H1 (cell line): Measurements from ENCODE around the gene GFY. TPM values are rescaled to one million over a fixed set of nuclear protein-coding genes. Genes with fewer than 3 reads are reported as not detected.

Experiments used
- CTCF ChIA-PET: fragments of 300-600 bp; sonication (Branson Sonifier 250); formaldehyde crosslinking; loops from one replicate; lab custom pipeline; 2021; ENCODE audit not compliant: partially characterized antibody; lab: Charles Lee
- POLR2A ChIA-PET: fragments of 300-600 bp; sonication (Branson Sonifier 250); formaldehyde crosslinking; loops from one replicate; lab custom pipeline; 2021; ENCODE audit warnings: inconsistent platforms; ENCODE audit not compliant: partially characterized antibody; lab: Charles Lee
- DNase-seq, 2 experiments: peaks; one replicate each; pipeline versions ENCODE4 v3.0.0 to v3.0.0-alpha.2; 2010 to 2022; ENCODE audit warnings: low spot score in 2 of 2, low read depth in 1 of 2, mixed read lengths in 1 of 2
- FAIRE-seq: peaks from 2 replicates; lab custom pipeline; 2011; peaks lifted over from hg19 to GRCh38; lab: Jason Lieb, UNC
- H2AFZ ChIP-seq: 2 replicates; pipeline ENCODE4 v1.8.1; 2012; ENCODE audit warnings: low read length, inconsistent platforms
- H2AK5ac ChIP-seq: 2 replicates; pipeline ENCODE4 v1.6.1; 2013; ENCODE audit warnings: low read depth, low read length
- H2BK120ac ChIP-seq: replicated peaks from 2 replicates; pipeline ENCODE3; 2013; ENCODE audit warnings: low read depth, low read length, inconsistent platforms
- H2BK12ac ChIP-seq: 2 replicates; pipeline ENCODE4 v1.6.1; 2013; ENCODE audit warnings: low read depth, low read length
- H2BK15ac ChIP-seq: 2 replicates; pipeline ENCODE4 v1.6.1; 2013; ENCODE audit warnings: low read length
- H2BK20ac ChIP-seq: 2 replicates; pipeline ENCODE4 v1.6.1; 2013; ENCODE audit warnings: low read length
- H2BK5ac ChIP-seq: 2 replicates; pipeline ENCODE4 v1.6.1; 2013; ENCODE audit warnings: low read depth, low read length
- H3K14ac ChIP-seq: 2 replicates; pipeline ENCODE4 v1.6.1; 2013; ENCODE audit warnings: inconsistent platforms; ENCODE audit not compliant: insufficient read length
- H3K18ac ChIP-seq: 2 replicates; pipeline ENCODE4 v1.6.1; 2013; ENCODE audit warnings: low read length; ENCODE audit errors: extremely low read depth
- H3K23ac ChIP-seq: 2 replicates; pipeline ENCODE4 v1.6.1; 2013; ENCODE audit warnings: inconsistent platforms; ENCODE audit not compliant: insufficient read length
- H3K23me2 ChIP-seq: 2 replicates; pipeline ENCODE4 v1.6.1; 2013; ENCODE audit warnings: low read depth, low read length
- H3K27ac ChIP-seq: 2 replicates; pipeline ENCODE4 v1.6.1; 2011; ENCODE audit warnings: low read depth, low read length, inconsistent platforms
- H3K27me3 ChIP-seq, 4 experiments: replicated peaks in 1 of 4; 1 replicate in 1 of 4; 2 replicates in 3 of 4; pipeline versions ENCODE4 v1.6.1 to v1.8.1; 2011 to 2013; ENCODE audit warnings: low read length in 3 of 4, mild to moderate bottlenecking in 3 of 4, inconsistent platforms in 2 of 4, mixed read lengths in 2 of 4, moderate library complexity in 1 of 4; ENCODE audit not compliant: control insufficient read depth in 3 of 4, insufficient read depth in 3 of 4; ENCODE audit errors: extremely low read depth in 1 of 4
- H3K36me3 ChIP-seq, 4 experiments: 2 replicates each; pipeline versions ENCODE4 v1.6.1 to v1.8.1; 2011 to 2013; ENCODE audit warnings: mild to moderate bottlenecking in 4 of 4, low read length in 3 of 4, moderate library complexity in 2 of 4, control low read depth in 1 of 4, inconsistent platforms in 1 of 4; ENCODE audit not compliant: insufficient read depth in 4 of 4, control insufficient read depth in 2 of 4
- H3K4ac ChIP-seq: replicated peaks from 2 replicates; pipeline ENCODE3; 2013; ENCODE audit warnings: low read length, low read depth, mixed read lengths, inconsistent platforms; ENCODE audit not compliant: insufficient read length
- H3K4me1 ChIP-seq, 4 experiments: replicated peaks in 1 of 4; 1 replicate in 1 of 4; 2 replicates in 3 of 4; pipeline versions ENCODE4 v1.6.1 to v1.8.1; 2011 to 2013; ENCODE audit warnings: low read length in 3 of 4, inconsistent platforms in 2 of 4, mixed read lengths in 1 of 4; ENCODE audit not compliant: insufficient read depth in 4 of 4, control insufficient read depth in 3 of 4
- H3K4me2 ChIP-seq, 2 experiments: 2 replicates each; pipeline versions ENCODE4 v1.6.1 to v1.8.1; 2011 to 2013; ENCODE audit warnings: low read depth in 2 of 2, low read length in 2 of 2, control low read depth in 1 of 2, inconsistent platforms in 1 of 2, mild to moderate bottlenecking in 1 of 2; ENCODE audit not compliant: insufficient read depth in 1 of 2
- H3K4me3 ChIP-seq, 4 experiments: fragments of 200-600, 300-600 bp in 1 of 4; sonication (generic), shearing (Covaris generic), sonication (Bioruptor Twin) in 1 of 4; 2 replicates each; pipeline versions ENCODE4 v1.5.1 to v1.8.1; 2011 to 2016; ENCODE audit warnings: low read length in 4 of 4, low read depth in 3 of 4, control low read depth in 2 of 4, inconsistent platforms in 2 of 4, mild to moderate bottlenecking in 2 of 4, mixed read lengths in 1 of 4, moderate library complexity in 1 of 4; ENCODE audit not compliant: insufficient read depth in 2 of 4; ENCODE audit errors: extremely low read depth in 1 of 4
- H3K56ac ChIP-seq: replicated peaks from 2 replicates; pipeline ENCODE3; 2013; ENCODE audit warnings: low read depth, mild to moderate bottlenecking, mixed read lengths, low read length, inconsistent platforms; ENCODE audit not compliant: insufficient read length
- H3K79me1 ChIP-seq: 2 replicates; pipeline ENCODE4 v1.6.1; 2013; ENCODE audit warnings: low read depth, low read length, control low read depth
- H3K79me2 ChIP-seq, 2 experiments: 2 replicates each; pipeline versions ENCODE4 v1.6.1 to v1.8.1; 2012 to 2013; ENCODE audit warnings: low read length in 2 of 2, mild to moderate bottlenecking in 2 of 2, inconsistent platforms in 1 of 2; ENCODE audit not compliant: insufficient read depth in 2 of 2, control insufficient read depth in 1 of 2
- H3K9ac ChIP-seq, 4 experiments: replicated peaks in 1 of 4; 1 replicate in 1 of 4; 2 replicates in 3 of 4; pipeline versions ENCODE4 v1.6.1 to v1.8.1; 2011 to 2013; ENCODE audit warnings: low read depth in 3 of 4, low read length in 3 of 4, control low read depth in 2 of 4, mild to moderate bottlenecking in 2 of 4, moderate library complexity in 2 of 4, inconsistent platforms in 1 of 4; ENCODE audit errors: extremely low read depth in 1 of 4
- H3K9me3 ChIP-seq, 2 experiments: 2 replicates each; pipeline versions ENCODE4 v1.6.1 to v1.8.1; 2012 to 2013; ENCODE audit warnings: mild to moderate bottlenecking in 2 of 2, moderate library complexity in 2 of 2, control low read depth in 1 of 2, inconsistent platforms in 1 of 2, low read depth in 1 of 2, low read length in 1 of 2, mixed read lengths in 1 of 2; ENCODE audit not compliant: insufficient read depth in 2 of 2
- H4K20me1 ChIP-seq, 2 experiments: replicated peaks in 1 of 2; 2 replicates each; pipeline versions ENCODE3 to v1.8.1; 2011 to 2013; ENCODE audit warnings: inconsistent platforms in 2 of 2, low read length in 2 of 2, mild to moderate bottlenecking in 1 of 2; ENCODE audit not compliant: insufficient read depth in 2 of 2, control insufficient read depth in 1 of 2
- H4K5ac ChIP-seq: 2 replicates; pipeline ENCODE4 v1.6.1; 2013; ENCODE audit warnings: low read length, low read depth, mixed read lengths, inconsistent platforms; ENCODE audit not compliant: insufficient read length
- H4K8ac ChIP-seq: 2 replicates; pipeline ENCODE4 v1.8.0; 2013; ENCODE audit warnings: mild to moderate bottlenecking, moderate library complexity, low read length, inconsistent platforms; ENCODE audit not compliant: insufficient read depth; ENCODE audit errors: extremely low read depth
- H4K91ac ChIP-seq: replicated peaks from 2 replicates; pipeline ENCODE3; 2013; ENCODE audit warnings: low read length, mixed read lengths, inconsistent platforms; ENCODE audit not compliant: insufficient read length
- E2F6 ChIP-seq: IDR thresholded peaks from 2 replicates; pipeline ENCODE4 v1.6.1; 2012; ENCODE audit warnings: inconsistent platforms
- EGR1 ChIP-seq: IDR thresholded peaks from 2 replicates; pipeline ENCODE4 v1.6.1; 2011; ENCODE audit warnings: low read depth, low read length, borderline replicate concordance
- KDM5A ChIP-seq: fragments of 200-600 bp; IDR thresholded peaks from 2 replicates; pipeline ENCODE4 v1.7.1; 2012; ENCODE audit warnings: mild to moderate bottlenecking, low read length, inconsistent platforms, mixed read lengths
- NANOG ChIP-seq: IDR thresholded peaks from 2 replicates; pipeline ENCODE4 v1.6.1; 2011; ENCODE audit warnings: low read length, low read depth, mild to moderate bottlenecking, inconsistent platforms; ENCODE audit not compliant: insufficient read depth, poor library complexity, severe bottlenecking
- RBBP5 ChIP-seq: IDR thresholded peaks from 2 replicates; pipeline ENCODE4 v1.7.1; 2012; ENCODE audit warnings: low read depth, mild to moderate bottlenecking, inconsistent platforms, low read length, moderate library complexity, borderline replicate concordance
- RFX5 ChIP-seq: IDR thresholded peaks from 2 replicates; pipeline ENCODE4 v1.6.1; 2011; ENCODE audit warnings: low read depth, low read length, improper control_type of control experiment, borderline replicate concordance
- WGBS, 2 experiments: shearing (Covaris generic) in 1 of 2; methylation state at CpG; one replicate each; pipeline versions ENCODE4 v1.1.6 to v1.1.7; 2013 to 2015; ENCODE audit warnings: low lambda C conversion rate in 2 of 2, mixed read lengths in 2 of 2, inconsistent platforms in 1 of 2, low coverage in 1 of 2, missing lambda C conversion rate in 1 of 2; ENCODE audit not compliant: insufficient replicate concordance in 2 of 2, insufficient coverage in 1 of 2, insufficient read length in 1 of 2; ENCODE audit errors: extremely low coverage in 1 of 2, missing lambda C conversion rate in 1 of 2; 5-methylcytosine and 5-hydroxymethylcytosine counted together
- polyA plus RNA-seq, 7 experiments: library from polyadenylated mRNA; depleted of rRNA in 3 of 7; stranded (reverse) in 5 of 7; unstranded in 2 of 7; fragments of >200 nt in 5 of 7; fragments of 200-250 nt in 2 of 7; gene quantifications; 1 replicate in 5 of 7; 2 replicates in 1 of 7; 4 replicates in 1 of 7; pipeline versions ENCODE4 v1.2.1 to v1.2.3, GENCODE V29; 2011 to 2013; ENCODE audit warnings: missing spikeins in 2 of 7, mixed read lengths in 2 of 7
- total RNA-seq: library from RNA; stranded (reverse); fragmentation: NEBNext Ultra II Directional; extraction: Animal tissue kit (Norgen Biotek cat#: 25700); gene quantifications from 2 replicates; pipeline ENCODE4 v1.2.1, GENCODE V29; 2021

Gene GFY
- total and polyA plus RNA-seq, 2 of the 8 experiments (the other 6 are each of a cell fraction or from before 2014, with no cell fraction given), result 0.68 to 0.93 TPM

DNA sequence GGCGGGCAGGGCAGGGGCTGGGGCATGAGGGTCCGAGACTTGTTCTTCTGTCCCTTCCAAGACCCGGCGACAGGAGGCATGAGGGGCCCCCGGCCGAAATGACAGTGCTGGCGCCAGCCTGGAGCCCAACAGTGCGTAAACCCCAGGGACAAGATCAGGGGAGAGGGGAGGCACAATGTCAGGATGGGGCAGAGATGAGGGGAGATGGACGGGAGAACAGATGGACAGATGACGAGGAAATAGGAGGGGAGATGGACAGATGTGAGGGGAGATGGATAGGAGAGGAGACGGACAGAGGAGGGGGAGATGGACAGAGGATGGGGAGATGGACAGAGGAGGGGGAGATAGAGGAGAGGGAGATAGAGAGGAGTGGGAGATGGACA is 49.3 kb downstream of the GFY start:
- H2BK12ac ChIP-seq, result 0 out of 2 replicates have a peak overlapping the region, but pooled peaks have one; percentile 27
- H3K14ac ChIP-seq, result no peak overlapping the region
- H3K27me3 ChIP-seq, result peaks cover 0 to 5% (median 0%) of the 10 kb centered on the region in 4 experiments; a peak in 4 of 7 replicates
- H3K79me2 ChIP-seq, result no peaks in the 10 kb centered on the region
- H3K23ac ChIP-seq, result no peak overlapping the region
- H3K4me2 ChIP-seq, result peak overlapping the region; percentile 9 to 48; a peak in 2 of 4 replicates
- ChIA-PET POLR2A (interaction anchor here (4.7 to 6.8 kb wide), 2 partner anchors 19 to 22 kb away, joined by 29 to 50 read pairs; partner anchors contain the start of genes ALDH16A1, PIH1D1 and RPS11), CTCF (interaction anchor here (0.6 to 4.7 kb wide), 6 partner anchors 8 to 96 kb away, joined by 3 to 22 read pairs (median 5); no protein-coding TSS in a partner anchor)
- H2AFZ ChIP-seq, result no peak overlapping the region
- H3K9me3 ChIP-seq, result no peaks in the 10 kb centered on the region; a peak in 1 of 4 replicates
- peak overlapping the region; percentile 32; the same call in 1 of the 2 replicates for H3K18ac ChIP-seq
- no peaks in the 10 kb centered on the region for H3K79me1 ChIP-seq
- no peak overlapping the region for H3K27ac ChIP-seq
- no peak overlapping the region for H2BK120ac ChIP-seq
- H2BK5ac ChIP-seq, result no peak overlapping the region
- no peaks in the 10 kb centered on the region for H4K20me1 ChIP-seq
- no peak overlapping the region for H3K4ac ChIP-seq
- H2BK15ac ChIP-seq, result peak overlapping the region; percentile 81; the same call in 1 of the 2 replicates
- no peak overlapping the region for H2BK20ac ChIP-seq
- H3K4me3 ChIP-seq, result peak overlapping the region in 1 of 4 experiments; percentile 58; a peak in 1 of 8 replicates
- no peak overlapping the region for H2AK5ac ChIP-seq
- no peak overlapping the region for H3K56ac ChIP-seq
- DNase-seq (no peak), FAIRE-seq (no peak)
- no peaks in the 10 kb centered on the region; the same call in 1 of the 2 replicates for H3K23me2 ChIP-seq
- 0 out of 7 replicates have a peak, but pooled peaks cover 0 to 5% (median 0%) of the 10 kb centered on the region in 4 experiments for H3K4me1 ChIP-seq
- no peak overlapping the region for H3K9ac ChIP-seq
- 80% methylated on average over 6 of the region's 11 CpGs; no CpG with 5 or more reads in 1 of the 2 experiments for WGBS, 2 experiments
- no peak overlapping the region for H4K5ac ChIP-seq
- no peak overlapping the region for H4K91ac ChIP-seq
- H4K8ac ChIP-seq, result no peak overlapping the region
- peaks cover 0 to 2% (median 0%) of the 10 kb centered on the region in 4 experiments; a peak in 2 of 8 replicates for H3K36me3 ChIP-seq
- TF ChIP-seq E2F6 (no peak), EGR1 (no peak), RFX5 (no peak), RBBP5 (no peak), KDM5A (no peak), NANOG (no peak)
